Stimulated activated CD8-positive, alpha-beta memory T cell treated with anti-CD3 and anti-CD28 coated beads, Interleukin-4, amount 100 ng/mL, for 4 hours (primary cell): ENCODE data around the gene EMC9.

Experiments used
- DNase-seq, 2 donors: peaks; one replicate each; pipeline ENCODE4 v3.0.0-alpha.2; 2020; ENCODE audit warnings: low read depth in 2 of 2, low spot score in 1 of 2

Gene EMC9

DNA sequence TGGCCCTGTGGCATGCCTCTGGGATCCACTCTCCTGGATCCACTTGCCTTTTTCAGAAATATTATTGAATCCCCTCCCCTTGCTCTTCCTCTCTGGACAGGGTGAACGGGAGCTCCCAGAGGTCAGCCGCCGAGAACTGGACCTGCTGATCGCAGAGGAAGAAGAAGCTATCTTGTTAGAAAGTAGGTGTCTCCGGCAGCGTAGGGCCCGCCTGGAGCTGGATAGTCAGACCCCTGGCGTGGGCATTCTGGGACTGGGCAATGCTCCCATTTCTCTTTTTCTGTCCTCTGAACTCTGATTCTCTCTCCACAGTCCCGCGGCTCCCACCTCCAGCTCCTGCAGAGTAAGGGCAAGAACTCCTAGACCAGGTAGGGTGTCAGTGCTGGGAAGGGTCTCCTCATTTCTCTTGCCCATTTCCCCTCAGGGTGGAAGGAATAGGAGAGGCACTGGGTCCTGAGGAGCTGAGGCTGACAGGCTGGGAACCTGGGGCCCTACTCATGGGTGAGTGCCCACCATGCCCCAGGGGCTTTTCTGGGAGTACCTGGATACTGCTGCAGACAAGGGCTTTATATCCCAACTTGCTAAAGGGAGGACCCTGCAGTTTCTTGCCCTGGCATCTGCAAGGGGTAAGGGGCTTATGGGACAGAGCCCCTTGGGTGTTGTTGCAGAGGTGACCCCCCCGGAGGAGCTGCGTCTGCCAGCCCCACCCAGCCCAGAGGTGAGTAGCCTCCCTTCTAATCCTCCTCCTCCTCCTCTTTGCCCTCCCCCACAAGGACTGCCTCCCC lies 35.8 kb upstream of the EMC9 start:
- no peak for DNase-seq

DNA sequence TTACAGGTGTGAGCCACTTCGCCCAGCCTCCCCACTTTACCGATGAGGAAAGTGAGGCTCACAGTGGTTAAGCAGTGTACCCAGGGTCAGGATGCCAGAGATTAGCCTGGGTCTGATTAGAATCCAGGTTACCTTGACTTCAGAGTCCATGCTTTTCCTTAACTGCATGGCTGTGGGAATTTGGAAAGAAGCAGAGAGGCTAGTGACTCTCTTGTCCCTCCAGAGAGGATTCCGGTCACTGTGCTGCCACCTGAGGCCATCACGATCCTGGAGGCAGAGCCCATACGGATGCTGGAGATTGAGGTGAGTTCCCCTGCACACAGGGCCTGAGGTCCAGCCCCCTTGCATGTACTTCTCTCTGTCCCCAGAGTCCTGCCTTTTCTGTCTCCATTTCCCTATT lies 35.2 kb upstream of the EMC9 start:
- DNase-seq: no peak

DNA sequence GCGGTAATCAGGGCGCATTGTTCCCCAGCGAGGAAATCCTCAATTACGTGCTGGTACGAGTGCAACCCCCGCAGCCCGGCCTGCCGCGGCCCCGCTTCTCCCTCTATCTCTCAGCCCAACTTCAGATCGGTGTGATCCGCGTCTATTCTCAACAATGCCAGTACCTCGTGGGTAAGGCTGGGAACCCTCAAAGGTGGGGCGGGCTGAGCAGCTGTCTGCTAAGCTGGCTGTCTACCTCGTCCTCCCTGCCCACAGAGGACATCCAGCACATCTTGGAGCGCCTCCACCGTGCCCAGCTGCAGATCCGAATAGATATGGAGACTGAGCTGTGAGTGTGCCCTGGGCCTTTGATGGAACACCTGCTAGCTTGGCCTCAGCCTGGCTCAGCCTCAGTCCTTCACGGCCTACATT lies 31.5 kb upstream of the EMC9 start:
- DNase-seq: no peak

DNA sequence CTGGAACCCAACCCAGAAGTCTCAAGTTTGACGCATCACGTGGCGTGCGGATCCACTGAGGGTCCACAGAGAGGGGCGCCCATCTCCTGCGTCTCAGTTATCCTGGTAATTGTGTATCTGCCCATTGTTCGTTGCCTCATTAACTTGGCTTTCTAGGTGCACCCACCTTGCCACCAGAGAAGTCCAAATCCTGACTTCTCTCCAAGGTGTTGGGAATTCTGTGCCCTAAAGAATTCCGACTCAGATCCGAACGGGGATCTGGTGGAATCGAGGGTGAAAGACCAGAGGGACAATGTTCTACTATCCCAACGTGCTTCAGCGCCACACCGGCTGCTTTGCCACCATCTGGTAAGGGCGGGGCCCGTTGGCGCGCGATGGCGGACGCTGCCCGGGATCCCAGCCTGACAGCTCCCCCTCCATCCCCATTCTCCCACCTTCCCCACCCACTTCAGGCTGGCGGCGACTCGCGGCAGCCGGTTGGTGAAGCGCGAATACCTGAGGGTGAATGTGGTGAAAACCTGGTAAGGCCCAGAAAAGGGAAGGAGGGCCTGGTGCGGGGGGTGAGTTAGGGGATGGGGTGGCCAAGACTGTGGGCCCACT lies 31.0 kb upstream of the EMC9 start:
- DNase-seq: no peak

- peak in 1 of 2 donors; percentile 40 for DNase-seq
Measured at GRCh38 chr14:24171422-24172260, 30.2 kb upstream of the EMC9 start, which contains the start of gene REC8. TSS of gene REC8 (plus strand) at chr14:24172080. CDS start at chr14:24172553, 473 bp downstream.

DNA sequence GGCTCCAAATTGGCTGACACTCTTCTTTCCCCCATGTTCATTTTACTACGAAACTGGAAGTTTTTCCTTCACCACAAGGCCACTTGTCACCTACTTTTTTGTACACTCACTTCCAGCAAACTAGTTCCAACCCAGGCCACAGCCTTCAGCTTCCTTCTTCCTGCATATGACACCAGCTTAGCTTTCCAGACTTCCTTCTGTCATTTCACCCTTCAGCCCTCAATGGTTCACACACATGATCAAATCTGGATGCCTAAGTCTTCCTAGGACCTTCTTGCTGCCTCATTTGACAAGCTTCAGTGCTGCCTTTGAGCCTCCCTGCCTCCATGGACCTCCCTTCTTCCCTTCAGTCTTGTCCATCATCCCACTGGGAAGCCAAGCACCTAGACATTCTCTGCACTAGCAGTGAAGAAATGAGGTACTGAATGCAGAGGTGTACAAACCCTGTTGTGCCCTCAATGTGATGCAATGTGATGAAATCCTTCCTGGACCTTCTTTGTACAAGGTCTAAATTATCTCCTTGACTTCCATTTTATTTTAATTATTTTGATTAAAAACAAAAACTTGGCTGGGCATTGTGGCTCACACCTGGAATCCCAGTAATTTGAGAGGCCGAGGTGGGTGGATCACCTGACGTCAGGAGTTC lies 26.2 kb upstream of the EMC9 start:
- DNase-seq: no peak

GRCh38 chr14:24165785-24166184 lies 24.4 kb upstream of the EMC9 start:
- no peak for DNase-seq

GRCh38 chr14:24164518-24164991 lies 23.2 kb upstream of the EMC9 start:
- no peak for DNase-seq

DNA sequence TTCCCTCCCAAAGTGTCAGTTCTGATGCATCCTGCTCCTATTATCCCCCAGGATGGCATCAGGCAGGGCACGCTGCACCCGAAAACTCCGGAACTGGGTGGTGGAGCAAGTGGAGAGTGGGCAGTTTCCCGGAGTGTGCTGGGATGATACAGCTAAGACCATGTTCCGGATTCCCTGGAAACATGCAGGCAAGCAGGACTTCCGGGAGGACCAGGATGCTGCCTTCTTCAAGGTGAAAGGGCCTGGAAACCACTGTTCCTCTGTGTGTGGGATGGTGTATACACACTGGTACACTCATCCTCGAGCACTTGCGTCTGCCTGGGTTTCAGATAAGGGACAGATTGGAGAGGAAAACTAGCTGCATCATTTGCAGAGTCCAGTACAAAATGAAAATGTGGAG lies 20.7 kb upstream of the EMC9 start:
- DNase-seq: no peak

- DNase-seq: peak; percentile 89 to 100
Measured at GRCh38 chr14:24160850-24161804, 19.7 kb upstream of the EMC9 start, which contains the start of gene IRF9. TSS of gene IRF9 (plus strand) at chr14:24161265. CDS start at chr14:24162145, 880 bp downstream.

- no peak for DNase-seq
Measured at GRCh38 chr14:24160499-24160849, 19.1 kb upstream of the EMC9 start.

GRCh38 chr14:24159777-24160498 lies 18.5 kb upstream of the EMC9 start:
- no peak for DNase-seq

DNA sequence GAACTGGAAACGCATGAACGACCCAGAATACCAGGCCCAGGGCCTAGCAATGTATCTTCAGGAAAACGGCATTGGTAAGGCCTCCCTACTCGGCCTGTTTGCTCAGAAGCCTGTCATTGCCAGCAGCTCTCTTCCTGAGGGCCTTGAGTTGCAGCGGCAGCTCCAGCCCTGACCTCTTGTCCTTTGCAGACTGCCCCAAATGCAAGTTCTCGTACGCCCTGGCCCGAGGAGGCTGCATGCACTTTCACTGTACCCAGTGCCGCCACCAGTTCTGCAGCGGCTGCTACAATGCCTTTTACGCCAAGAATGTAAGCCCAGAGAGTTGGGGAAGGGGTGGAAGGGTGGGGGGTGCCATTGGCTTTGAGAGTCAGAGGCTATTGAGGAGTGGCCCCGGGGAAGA lies 15.9 kb upstream of the EMC9 start:
- DNase-seq: no peak

- DNase-seq: no peak
Measured at GRCh38 chr14:24156840-24157239, 15.4 kb upstream of the EMC9 start.

- no peak for DNase-seq
Measured at GRCh38 chr14:24155100-24155499, 13.7 kb upstream of the EMC9 start.

- no peak for DNase-seq
Measured at GRCh38 chr14:24151404-24152080, 10.2 kb upstream of the EMC9 start.

DNA sequence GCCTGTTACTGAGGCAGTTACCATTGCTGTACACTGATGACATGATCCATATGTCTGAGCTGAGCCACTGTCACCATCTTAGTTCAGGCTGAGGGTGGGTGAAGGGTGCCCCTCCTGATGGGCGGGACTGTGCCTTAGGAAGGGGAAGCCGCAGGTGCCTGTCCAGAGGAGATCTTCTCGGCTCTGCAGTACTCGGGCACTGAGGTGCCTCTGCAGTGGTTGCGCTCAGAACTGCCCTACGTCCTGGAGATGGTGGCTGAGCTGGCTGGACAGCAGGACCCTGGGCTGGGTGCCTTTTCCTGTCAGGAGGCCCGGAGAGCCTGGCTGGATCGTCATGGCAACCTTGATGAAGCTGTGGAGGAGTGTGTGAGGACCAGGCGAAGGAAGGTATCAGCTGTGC lies 9.6 kb upstream of the EMC9 start:
- DNase-seq: no peak

DNA sequence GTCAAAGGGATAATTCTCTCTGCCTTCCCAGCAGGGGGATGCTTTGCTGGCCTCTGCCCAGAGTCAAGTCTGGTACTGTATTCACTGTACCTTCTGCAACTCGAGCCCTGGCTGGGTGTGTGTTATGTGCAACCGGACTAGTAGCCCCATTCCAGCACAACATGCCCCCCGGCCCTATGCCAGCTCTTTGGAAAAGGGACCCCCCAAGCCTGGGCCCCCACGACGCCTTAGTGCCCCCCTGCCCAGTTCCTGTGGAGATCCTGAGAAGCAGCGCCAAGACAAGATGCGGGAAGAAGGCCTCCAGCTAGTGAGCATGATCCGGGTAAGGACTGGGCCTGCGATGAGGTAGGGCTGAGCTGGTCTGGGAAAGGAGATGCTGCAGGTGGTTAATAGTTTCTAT lies 9.2 kb upstream of the EMC9 start:
- DNase-seq: no peak

DNA sequence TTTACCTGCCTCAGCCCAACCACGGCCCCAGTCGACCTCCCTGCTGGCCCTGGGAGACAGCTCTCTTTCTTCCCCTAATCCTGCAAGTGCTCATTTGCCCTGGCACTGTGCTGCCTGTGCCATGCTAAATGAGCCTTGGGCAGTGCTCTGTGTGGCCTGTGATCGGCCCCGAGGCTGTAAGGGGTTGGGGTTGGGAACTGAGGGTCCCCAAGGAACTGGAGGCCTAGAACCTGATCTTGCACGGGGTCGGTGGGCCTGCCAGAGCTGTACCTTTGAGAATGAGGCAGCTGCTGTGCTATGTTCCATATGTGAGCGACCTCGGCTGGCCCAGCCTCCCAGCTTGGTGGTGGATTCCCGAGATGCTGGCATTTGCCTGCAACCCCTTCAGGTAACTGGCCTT lies 8.7 kb upstream of the EMC9 start:
- DNase-seq: no peak
